Natural killer cell treated with Interleukin-12 subunit alpha and Interleukin-12 subunit beta and Interleukin-15 and Interleukin-18, amount 100 ng/mL, for 72 hours (primary cell): ENCODE data around the gene NNAT. TPM values are rescaled to one million over a fixed set of nuclear protein-coding genes. Genes with fewer than 3 reads are reported as not detected.
"Not testable (repeated sequence)": the region's sequence is repeated elsewhere in the genome, so short reads cannot be mapped to it uniquely, and the experiment has no call there.

ENCODE experiments used
- ATAC-seq, 2 donors: fragments of 150-1000 bp; cut with Tn5 transposase in 1 of 2; sonication (Bioruptor Pico), chemical (Tn5 transposase) in 1 of 2; 2 replicates each; pipeline ENCODE4 v1.10.0; 2021
- DNase-seq: peaks from one replicate; pipeline ENCODE4 v3.0.0; 2022; ENCODE audit warnings: low spot score
- H3K27ac Mint-ChIP-seq, 2 donors: 1 replicate in 1 of 2; 2 replicates in 1 of 2; pipeline ENCODE4 v1.8.0; 2022; ENCODE audit warnings: mixed read lengths in 2 of 2, mild to moderate bottlenecking in 1 of 2, moderate library complexity in 1 of 2
- H3K27me3 Mint-ChIP-seq, 2 donors: 1 replicate in 1 of 2; 2 replicates in 1 of 2; pipeline ENCODE4 v1.8.0; 2022; ENCODE audit warnings: mixed read lengths in 2 of 2
- H3K36me3 Mint-ChIP-seq: one replicate; pipeline ENCODE4 v1.8.0; 2022; ENCODE audit warnings: mixed read lengths
- H3K4me1 Mint-ChIP-seq, 2 donors: 1 replicate in 1 of 2; 2 replicates in 1 of 2; pipeline ENCODE4 v1.8.0; 2022; ENCODE audit warnings: low read depth in 2 of 2, mixed read lengths in 2 of 2, mild to moderate bottlenecking in 1 of 2
- H3K4me3 Mint-ChIP-seq: one replicate; pipeline ENCODE4 v1.8.0; 2022; ENCODE audit warnings: mixed read lengths
- H3K9me3 Mint-ChIP-seq: 2 replicates; pipeline ENCODE4 v1.8.0; 2022; ENCODE audit warnings: mixed read lengths
- total RNA-seq, 2 donors: library from RNA; stranded (reverse); gene quantifications; one replicate each; pipeline ENCODE4 v1.2.3, GENCODE V29; 2022

Gene NNAT
- total RNA-seq, 2 donors from 2014 or later, result 0.53 to 0.71 TPM

DNA sequence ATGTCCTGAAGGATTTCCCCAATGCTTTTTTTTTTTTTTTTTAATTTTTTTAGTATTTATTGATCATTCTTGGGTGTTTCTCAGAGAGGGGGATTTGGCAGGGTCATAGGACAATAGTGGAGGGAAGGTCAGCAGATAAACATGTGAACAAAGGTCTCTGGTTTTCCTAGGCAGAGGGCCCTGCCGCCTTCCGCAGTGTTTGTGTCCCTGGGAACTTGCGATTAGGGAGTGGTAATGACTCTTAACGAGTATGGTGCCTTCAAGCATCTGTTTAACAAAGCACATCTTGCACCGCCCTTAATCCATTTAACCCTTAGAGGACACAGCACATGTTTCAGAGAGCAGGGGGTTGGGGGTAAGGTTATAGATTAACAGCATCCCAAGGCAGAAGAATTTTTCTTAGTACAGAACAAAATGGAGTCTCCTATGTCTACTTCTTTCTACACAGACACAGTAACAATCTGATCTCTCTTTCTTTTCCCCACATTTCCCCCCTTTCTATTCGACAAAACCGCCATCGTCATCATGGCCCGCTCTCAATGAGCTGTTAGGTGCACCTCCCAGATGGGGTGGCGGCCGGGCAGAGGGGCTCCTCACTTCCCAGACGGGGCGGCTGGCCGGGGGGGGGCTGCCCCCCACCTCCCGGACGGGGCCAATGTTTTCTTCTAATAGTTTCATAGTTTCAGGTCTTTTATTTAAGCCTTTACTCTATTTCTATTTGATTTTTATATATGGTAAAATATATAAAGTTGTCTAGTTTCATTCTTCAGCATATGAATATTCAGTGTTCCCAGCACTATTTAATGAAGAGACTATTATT lies 29.3 kb downstream of the NNAT start:
- ATAC-seq, result not testable (repeated sequence)

DNA sequence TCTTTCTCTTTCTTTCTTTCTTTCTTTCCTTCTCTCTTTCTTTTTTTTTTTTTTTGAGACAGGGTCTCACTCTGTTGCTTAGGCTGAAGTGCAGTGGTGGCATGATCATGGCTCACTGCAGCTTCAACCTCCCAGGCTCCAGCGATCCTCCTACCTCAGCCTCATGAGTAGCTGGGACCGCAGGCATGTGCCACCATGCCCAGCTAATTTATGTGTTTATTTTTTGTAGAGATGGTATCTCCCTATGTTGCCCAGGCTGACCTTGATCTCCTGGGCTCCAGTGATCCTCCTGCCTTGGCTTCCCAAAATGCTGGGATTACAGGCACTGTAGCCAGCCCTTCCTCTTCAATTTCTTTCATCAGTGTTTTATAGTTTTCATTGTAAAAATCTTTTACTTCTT lies 30.6 kb downstream of the NNAT start:
- DNase-seq, H3K27ac Mint-ChIP-seq, H3K9me3 Mint-ChIP-seq, H3K36me3 Mint-ChIP-seq, H3K4me1 Mint-ChIP-seq, H3K4me3 Mint-ChIP-seq, ATAC-seq: not testable (repeated sequence)
- H3K27me3 Mint-ChIP-seq, result peaks cover 23 to 29% of the 10 kb centered on the region in 2 donors

More for the DNA sequence above, 29.3 kb downstream of the NNAT start:
- not testable (repeated sequence) for H3K4me1 Mint-ChIP-seq, H3K36me3 Mint-ChIP-seq, H3K9me3 Mint-ChIP-seq, DNase-seq, H3K4me3 Mint-ChIP-seq, H3K27ac Mint-ChIP-seq
- H3K27me3 Mint-ChIP-seq, result peaks cover 27 to 31% of the 10 kb centered on the region in 2 donors

DNA sequence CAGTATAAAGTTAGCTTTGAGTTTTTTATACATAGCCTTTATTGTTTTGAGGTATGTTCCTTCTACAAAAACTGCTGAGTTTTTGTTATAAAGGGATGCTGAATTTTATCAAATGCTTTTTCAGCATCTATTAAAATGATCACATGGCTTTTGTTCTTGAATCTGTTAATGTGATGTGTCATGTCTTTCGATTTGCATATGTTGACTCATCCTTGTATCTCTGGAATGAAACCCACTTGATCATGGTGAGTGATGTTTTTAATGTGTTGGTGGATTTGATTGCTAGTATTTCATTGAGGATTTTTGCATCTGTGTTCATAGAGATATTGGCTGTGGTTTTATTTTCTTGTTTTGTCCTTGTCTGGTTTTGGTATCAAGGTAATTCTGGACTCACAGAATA lies 31.4 kb downstream of the NNAT start:
- Mint-ChIP-seq H3K9me3 (no peaks in the 10 kb centered on the region), H3K4me1 (peaks cover 6 to 7% of the 10 kb centered on the region in 2 donors), H3K27ac (no peak overlapping the region), H3K36me3 (no peaks in the 10 kb centered on the region), H3K27me3 (peaks cover 29 to 36% of the 10 kb centered on the region in 2 donors), H3K4me3 (no peak overlapping the region)
- DNase-seq (no peak), ATAC-seq (peak in 1 of 2 donors; percentile 44)

DNA sequence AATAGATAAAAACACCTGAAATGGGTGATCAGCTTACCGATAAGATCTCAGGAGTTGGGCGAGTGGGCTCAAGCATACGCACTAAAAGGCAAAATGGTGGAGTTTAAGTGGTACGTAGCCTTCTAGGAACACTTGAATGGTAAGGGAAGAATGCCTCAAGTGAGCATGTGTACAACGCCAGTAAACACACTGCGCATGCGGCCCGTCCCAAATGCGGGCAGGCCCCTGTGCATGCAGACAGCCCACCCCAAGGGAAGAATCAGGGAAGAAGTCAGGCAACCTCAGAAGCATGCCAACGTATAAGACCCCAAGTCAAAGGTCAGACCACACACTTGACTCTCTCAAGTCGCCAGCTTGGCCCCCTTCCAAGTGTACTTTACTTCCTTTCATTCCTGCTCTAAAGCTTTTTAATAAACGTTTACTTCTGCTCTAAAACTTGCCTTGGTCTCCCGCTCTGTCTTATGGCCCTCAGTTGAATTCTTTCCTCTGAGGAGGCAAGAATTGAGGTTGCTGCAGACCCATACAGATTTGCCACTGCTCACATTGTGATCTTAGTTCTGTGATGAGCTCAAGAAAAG lies 33.8 kb downstream of the NNAT start:
- H3K27me3 Mint-ChIP-seq, result peaks cover 29 to 35% of the 10 kb centered on the region in 2 donors
- not testable (repeated sequence) for ATAC-seq, H3K36me3 Mint-ChIP-seq, H3K27ac Mint-ChIP-seq, DNase-seq, H3K4me1 Mint-ChIP-seq, H3K4me3 Mint-ChIP-seq, H3K9me3 Mint-ChIP-seq

DNA sequence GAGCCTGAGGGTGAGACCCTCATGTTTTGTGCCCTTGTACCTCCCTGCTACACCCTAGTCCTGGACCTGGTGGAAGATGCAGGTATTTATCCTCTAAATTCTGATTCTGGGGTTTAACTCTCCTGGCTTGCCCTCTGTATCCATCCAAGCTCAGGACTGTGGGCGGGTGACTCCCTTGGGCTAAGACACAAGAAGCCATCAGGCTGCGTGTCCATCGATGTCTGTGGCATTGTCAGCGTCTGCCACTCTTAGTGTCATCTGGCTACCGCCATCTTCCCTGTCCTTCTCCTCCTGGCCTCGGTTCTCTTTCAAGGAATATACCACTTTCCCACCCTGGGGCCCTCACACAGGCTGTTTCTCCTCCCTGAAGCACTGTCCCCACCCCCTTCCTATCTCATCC lies 35.5 kb downstream of the NNAT start:
- Mint-ChIP-seq H3K4me3 (no peak overlapping the region), H3K27me3 (peaks cover 27 to 40% of the 10 kb centered on the region in 2 donors), H3K4me1 (peaks cover 6 to 7% of the 10 kb centered on the region in 2 donors), H3K9me3 (no peaks in the 10 kb centered on the region), H3K36me3 (no peaks in the 10 kb centered on the region), H3K27ac (no peak overlapping the region)
- ATAC-seq, result no peak
- DNase-seq, result peak; percentile 53

DNA sequence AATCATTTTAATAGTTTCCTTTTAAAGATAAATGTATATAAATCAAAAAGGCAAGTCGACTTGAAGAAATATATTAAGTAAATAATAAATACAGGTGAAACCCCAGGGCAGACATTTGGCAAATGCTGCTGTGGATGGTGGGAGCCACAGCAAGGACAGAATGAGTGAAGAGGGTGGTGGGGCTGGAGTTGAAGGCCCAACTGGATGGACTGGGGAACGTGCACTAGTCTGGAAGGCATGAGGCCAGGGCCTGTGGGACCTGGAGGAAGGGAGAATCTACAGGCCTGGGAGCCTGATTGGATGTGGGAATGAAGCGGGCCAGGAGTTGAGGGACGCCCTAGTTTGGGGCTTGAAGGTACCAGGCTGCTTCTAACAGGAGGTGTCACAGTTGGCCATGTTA lies 37.3 kb downstream of the NNAT start:
- Mint-ChIP-seq H3K36me3 (no peaks in the 10 kb centered on the region), H3K27me3 (peaks cover 21 to 29% of the 10 kb centered on the region in 2 donors), H3K9me3 (no peaks in the 10 kb centered on the region), H3K27ac (no peak overlapping the region), H3K4me3 (no peak overlapping the region), H3K4me1 (no peaks in the 10 kb centered on the region)
- ATAC-seq, result peak in 1 of 2 donors; percentile 36
- DNase-seq, result no peak

DNA sequence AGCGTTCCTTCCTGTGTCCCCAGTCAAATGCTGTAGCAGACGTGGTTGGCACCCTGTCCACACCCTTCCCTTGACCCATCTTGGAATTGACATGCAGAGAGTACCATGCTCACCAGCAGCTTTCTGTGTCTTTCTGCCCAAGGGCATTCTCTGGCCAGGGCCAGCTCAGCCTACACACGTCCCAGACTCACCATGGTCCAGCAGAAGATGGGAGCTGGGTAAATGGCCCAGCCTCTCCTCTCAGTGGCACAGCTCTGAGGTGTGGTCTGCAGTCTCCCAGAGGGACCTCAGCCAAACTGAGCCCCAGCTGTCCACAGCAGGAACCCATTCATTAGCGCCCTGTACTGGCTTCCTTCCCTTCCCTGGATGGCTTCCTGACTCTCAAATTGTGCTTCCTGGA lies 37.7 kb downstream of the NNAT start:
- no peak overlapping the region for H3K27ac Mint-ChIP-seq
- H3K27me3 Mint-ChIP-seq, result peaks cover 21 to 29% of the 10 kb centered on the region in 2 donors

DNA sequence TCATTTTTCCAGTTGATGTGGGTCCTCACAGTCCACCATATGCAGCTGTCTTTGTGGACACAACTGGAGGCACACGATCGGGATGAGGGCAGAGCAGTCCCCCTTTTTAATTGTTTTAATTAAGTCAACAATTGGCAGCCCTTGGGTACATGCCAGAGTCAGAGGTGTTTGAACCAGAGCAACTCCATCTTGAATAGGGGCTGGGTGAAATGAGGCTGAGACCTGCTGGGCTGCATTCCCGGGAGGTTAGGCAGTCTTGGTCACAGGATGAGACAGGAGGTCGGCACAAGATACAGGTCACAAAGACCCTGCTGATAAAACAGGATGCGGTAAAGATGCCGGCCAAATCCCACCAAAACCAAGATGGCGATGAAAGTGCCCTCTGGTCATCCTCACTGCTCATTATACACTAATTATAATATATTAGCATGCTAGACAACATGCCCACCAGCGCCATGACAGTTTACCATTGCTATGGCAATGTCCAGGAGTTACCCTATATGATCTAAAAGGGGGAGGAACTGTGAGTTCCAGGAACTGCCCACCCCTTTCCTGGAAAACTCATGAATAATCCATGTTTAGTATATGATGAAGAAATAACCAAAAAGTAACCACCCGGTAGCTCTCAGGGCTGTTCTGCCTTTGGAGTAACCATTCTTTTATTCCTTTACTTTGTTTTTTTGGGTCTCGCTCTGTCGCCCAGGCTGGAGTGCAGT lies 38.4 kb downstream of the NNAT start:
- ATAC-seq (no peak), DNase-seq (peak; percentile 16)
- H3K4me3 Mint-ChIP-seq, result no peak overlapping the region
- H3K27me3 Mint-ChIP-seq, result peaks cover 21 to 26% of the 10 kb centered on the region in 2 donors
- H3K4me1 Mint-ChIP-seq, result no peaks in the 10 kb centered on the region
- no peaks in the 10 kb centered on the region for H3K36me3 Mint-ChIP-seq
- H3K9me3 Mint-ChIP-seq, result no peaks in the 10 kb centered on the region
- no peak overlapping the region for H3K27ac Mint-ChIP-seq

More for the DNA sequence above, 37.7 kb downstream of the NNAT start:
- ATAC-seq, result peak in 1 of 2 donors; percentile 32
- H3K9me3 Mint-ChIP-seq, result no peaks in the 10 kb centered on the region
- H3K36me3 Mint-ChIP-seq, result no peaks in the 10 kb centered on the region
- H3K4me3 Mint-ChIP-seq, result no peak overlapping the region
- no peaks in the 10 kb centered on the region for H3K4me1 Mint-ChIP-seq
- peak; percentile 56 for DNase-seq

DNA sequence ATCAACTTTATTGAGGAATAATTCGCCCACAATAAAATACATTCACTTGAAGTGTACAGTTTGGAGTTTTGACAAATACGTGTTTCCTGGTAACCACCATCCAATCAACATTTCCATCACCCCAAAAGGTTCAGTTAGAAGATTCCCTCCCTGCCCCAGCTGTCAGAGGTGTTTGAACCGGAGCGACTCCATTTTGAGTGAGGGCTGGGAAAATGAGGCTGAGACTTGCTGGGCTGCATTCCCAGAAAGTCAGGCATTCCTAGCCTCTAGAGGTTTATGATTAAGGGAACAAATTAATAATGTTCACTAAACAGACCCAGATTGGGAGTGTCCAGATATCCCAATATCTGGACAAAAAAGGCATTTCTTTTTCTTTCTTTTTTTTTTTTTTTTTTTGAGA lies 39.6 kb downstream of the NNAT start:
- ATAC-seq (no peak), DNase-seq (peak; percentile 12)
- Mint-ChIP-seq H3K4me1 (peaks cover 0 to 3% of the 10 kb centered on the region in 2 donors), H3K27ac (no peak overlapping the region), H3K4me3 (no peak overlapping the region), H3K9me3 (no peaks in the 10 kb centered on the region), H3K27me3 (peaks cover 28 to 30% of the 10 kb centered on the region in 2 donors), H3K36me3 (no peaks in the 10 kb centered on the region)

DNA sequence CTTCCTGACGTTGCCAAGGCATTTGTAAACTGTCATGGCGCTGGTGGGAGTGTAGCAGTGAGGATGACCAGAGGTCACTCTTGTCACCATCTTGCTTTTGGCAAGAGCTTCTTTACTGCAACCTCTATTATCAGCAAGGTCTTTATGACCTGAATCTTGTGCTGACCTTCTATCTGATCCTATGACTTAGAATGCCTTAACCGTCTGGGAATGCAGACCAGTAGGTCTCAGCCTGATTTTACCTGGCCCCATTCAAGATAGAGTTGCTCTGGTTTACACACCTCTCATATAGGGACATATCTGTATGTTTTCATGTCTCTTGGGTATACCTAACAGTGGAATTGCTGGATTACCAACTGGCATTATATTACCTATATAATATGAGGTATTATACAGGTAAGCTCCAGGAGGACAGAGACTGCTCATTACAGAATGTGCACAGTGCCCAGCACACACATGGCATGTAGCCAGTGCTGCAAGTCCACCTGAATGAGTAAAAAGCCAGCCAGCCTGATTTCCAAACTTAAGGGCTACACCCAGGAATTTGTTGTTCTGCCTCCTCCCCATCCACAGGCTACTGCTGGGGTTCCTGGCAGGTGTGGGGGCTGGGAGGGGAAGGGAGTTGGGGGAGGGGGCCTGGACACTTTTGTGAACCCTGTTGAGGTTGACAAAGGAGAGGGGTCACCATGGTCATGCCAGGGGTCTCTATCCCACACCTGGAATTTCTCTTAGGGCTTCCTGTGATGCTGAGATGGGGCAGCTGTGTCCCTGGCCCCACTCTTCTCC lies 41.8 kb downstream of the NNAT start:
- Mint-ChIP-seq H3K36me3 (no peaks in the 10 kb centered on the region), H3K27ac (no peak overlapping the region), H3K4me1 (peaks cover 0 to 3% of the 10 kb centered on the region in 2 donors), H3K27me3 (peaks cover 25 to 28% of the 10 kb centered on the region in 2 donors), H3K9me3 (no peaks in the 10 kb centered on the region), H3K4me3 (no peak overlapping the region)
- DNase-seq (no peak), ATAC-seq (no peak)

DNA sequence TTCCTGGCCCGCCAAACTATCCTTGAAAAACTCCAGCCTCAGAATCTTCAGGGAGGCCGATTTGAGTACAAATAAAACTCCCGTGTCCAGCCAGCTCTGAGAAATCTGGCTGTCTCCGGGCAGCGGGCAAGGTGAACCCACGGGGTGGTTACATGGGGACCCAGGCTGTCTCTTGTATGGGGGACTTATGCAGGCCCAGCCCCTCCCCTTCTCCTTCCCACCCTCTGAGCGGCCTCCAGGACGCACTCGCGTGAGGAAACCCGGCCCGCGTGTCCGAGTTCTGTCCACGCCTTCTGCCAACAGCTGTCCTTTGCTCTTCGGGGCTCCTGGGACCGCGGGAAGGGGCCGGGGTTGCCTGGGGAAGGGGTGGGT lies 43.0 kb downstream of the NNAT start:
- peaks cover 0 to 3% of the 10 kb centered on the region in 2 donors for H3K4me1 Mint-ChIP-seq
- DNase-seq, result peak; percentile 28
- H3K4me3 Mint-ChIP-seq, result no peak overlapping the region
- no peaks in the 10 kb centered on the region for H3K36me3 Mint-ChIP-seq
- H3K27ac Mint-ChIP-seq, result no peak overlapping the region
- H3K27me3 Mint-ChIP-seq, result peaks cover 29 to 39% of the 10 kb centered on the region in 2 donors
- no peaks in the 10 kb centered on the region for H3K9me3 Mint-ChIP-seq
- ATAC-seq, result no peak

DNA sequence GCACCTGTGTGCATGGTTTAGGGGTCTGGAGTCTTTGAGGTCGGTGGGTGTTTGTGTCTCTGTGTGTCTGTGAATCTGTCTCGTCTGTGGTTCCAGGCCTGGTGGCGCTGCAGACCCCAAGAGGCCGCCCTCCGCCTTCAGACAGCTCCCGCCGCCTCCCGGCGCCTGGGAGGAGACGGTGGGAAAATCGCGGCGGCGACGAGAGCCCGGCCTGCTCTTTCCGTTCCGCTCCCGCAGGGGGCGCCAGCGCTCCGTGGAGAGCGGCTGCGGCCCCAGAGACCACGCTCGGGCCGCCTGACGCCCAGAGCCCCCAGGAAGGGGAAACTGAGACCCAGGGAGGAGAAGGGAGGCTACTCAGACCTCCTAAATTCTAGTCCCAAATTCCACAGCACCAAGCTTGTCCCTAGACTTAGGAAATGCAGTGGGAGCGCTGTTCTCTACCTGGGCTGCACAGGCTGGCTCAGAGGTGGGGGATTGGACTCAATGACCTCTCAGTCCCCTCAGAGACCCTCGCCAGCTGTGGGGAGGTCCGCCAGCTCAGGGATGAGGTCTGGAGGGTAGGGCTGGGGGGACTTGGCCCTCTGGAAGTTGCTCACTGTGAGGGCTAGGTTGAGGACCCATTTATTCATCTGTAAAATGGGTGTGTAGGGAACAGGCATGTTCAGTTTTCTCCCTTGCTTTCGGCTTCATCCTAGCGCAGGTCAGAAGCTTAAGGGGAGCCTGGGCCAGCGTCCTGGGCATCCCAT lies 43.5 kb downstream of the NNAT start:
- peaks cover 34 to 45% of the 10 kb centered on the region in 2 donors for H3K27me3 Mint-ChIP-seq
- ATAC-seq (peak; percentile 60 to 73), DNase-seq (peak; percentile 56)
- H3K9me3 Mint-ChIP-seq, result no peaks in the 10 kb centered on the region
- H3K27ac Mint-ChIP-seq, result no peak overlapping the region
- peaks cover 0 to 3% of the 10 kb centered on the region in 2 donors for H3K4me1 Mint-ChIP-seq
- no peak overlapping the region for H3K4me3 Mint-ChIP-seq
- H3K36me3 Mint-ChIP-seq, result no peaks in the 10 kb centered on the region
